ENCODE measurements around the gene FNBP1L.

The FNBP1L gene

GRCh38 chr1:93446837-93447451, 974 bp upstream of the FNBP1L start:
- Histone ChIP-seq H3K27ac (no peak overlapping the region), H3K9me3 (ENCODE audit: severe bottlenecking) (no peaks in the 10 kb centered on the region), H3K36me3 (peaks cover 8% of the 10 kb centered on the region), H3K27me3 (ENCODE audit: insufficient read depth, low read depth, severe bottlenecking) (no peaks in the 10 kb centered on the region), H3K4me3 (ENCODE audit: low read depth, low read length) (peak overlapping the region; percentile 90)
- no peak for DNase-seq
- TF ChIP-seq CTCF (IDR thresholded peaks at IDR 0.05; ENCODE audit: low read depth, low read length) = no peak

DNA sequence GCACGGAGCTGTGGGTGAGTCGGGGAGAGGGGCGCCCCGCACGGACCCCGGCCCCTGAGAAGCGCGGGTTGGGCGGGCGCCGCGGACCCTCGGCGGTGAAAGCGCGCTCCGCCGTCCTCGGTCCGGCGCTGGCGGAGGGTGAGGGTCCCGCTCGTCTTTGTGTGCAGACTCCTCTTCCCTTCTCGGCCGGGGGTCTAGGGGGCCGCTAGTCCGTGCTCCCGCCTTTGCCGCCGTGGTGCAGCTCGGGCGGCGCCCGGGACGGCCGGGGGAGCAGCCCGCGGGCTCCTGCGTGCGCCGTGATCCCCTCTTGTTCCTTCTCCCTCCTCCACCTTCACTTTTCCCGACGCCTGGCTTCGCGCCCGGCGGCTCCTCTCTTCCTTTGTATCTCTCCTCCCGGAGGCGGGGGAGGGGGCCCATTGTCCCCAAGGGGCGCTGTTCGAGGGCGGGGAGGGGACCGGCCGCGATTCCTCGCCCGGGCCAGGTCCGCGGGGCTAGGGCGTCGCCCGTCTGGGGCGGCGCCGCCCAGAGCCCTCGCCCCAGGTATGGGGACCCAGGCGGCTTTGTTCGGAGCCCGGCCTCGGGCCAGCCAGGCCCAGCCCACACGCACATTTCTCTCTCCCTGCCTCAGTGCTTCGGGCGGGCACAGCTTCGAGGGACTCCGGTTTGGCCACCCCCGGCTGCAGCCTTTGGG, 519 bp downstream of the FNBP1L start:
- peak; percentile 69 for DNase-seq
- peak overlapping the region; percentile 96 for H3K27ac ChIP-seq
- H3K4me3 ChIP-seq (ENCODE audit: low read depth, low read length) = peak overlapping the region; percentile 90

GRCh38 chr1:93448983-93449804, 1.3 kb downstream of the FNBP1L start:
- Histone ChIP-seq H3K36me3 (peaks cover 8% of the 10 kb centered on the region), H3K9me3 (ENCODE audit: severe bottlenecking) (no peaks in the 10 kb centered on the region), H3K4me3 (ENCODE audit: low read depth, low read length) (peak overlapping the region; percentile 90), H3K27ac (peak overlapping the region; percentile 96), H3K27me3 (ENCODE audit: insufficient read depth, low read depth, severe bottlenecking) (no peaks in the 10 kb centered on the region)
- DNase-seq = peak; percentile 64
- peak; percentile 54; the same call in 1 of the 2 replicates for TF ChIP-seq CTCF (IDR thresholded peaks at IDR 0.05; ENCODE audit: low read depth, low read length)

More for the DNA sequence above, 519 bp downstream of the FNBP1L start:
- Histone ChIP-seq H3K36me3 (peaks cover 8% of the 10 kb centered on the region), H3K9me3 (ENCODE audit: severe bottlenecking) (no peaks in the 10 kb centered on the region), H3K27me3 (ENCODE audit: insufficient read depth, low read depth, severe bottlenecking) (no peaks in the 10 kb centered on the region)
- 0 out of 2 replicates have a peak, but pooled peaks have one; percentile 9 for TF ChIP-seq CTCF (IDR thresholded peaks at IDR 0.05; ENCODE audit: low read depth, low read length)

DNA sequence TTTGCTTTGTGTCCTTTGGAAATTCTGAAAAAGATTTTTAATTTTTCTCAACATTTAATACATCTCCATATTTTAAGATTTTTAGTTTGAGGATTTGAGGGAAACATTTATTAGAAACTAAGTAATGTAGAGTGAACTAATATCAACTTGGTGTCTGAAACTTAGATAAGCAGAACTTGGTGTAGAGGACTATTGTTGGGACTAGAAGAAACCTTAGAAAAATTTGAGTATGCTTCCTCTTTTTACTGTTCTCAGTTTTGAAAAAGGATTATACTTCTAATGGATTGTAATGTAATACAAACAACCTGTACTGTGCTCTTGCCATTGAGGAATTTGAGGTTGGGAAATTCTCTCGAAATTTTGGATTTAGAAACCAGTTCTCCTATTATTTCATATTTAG, 2.4 kb downstream of the FNBP1L start:
- no peak overlapping the region for H3K4me3 ChIP-seq (ENCODE audit: low read depth, low read length)
- peaks cover 8% of the 10 kb centered on the region for H3K36me3 ChIP-seq
- no peaks in the 10 kb centered on the region for H3K27me3 ChIP-seq (ENCODE audit: insufficient read depth, low read depth, severe bottlenecking)
- no peak overlapping the region for H3K27ac ChIP-seq
- no peak for DNase-seq
- no peaks in the 10 kb centered on the region for H3K9me3 ChIP-seq (ENCODE audit: severe bottlenecking)
- TF ChIP-seq CTCF (IDR thresholded peaks at IDR 0.05; ENCODE audit: low read depth, low read length) = no peak

DNA sequence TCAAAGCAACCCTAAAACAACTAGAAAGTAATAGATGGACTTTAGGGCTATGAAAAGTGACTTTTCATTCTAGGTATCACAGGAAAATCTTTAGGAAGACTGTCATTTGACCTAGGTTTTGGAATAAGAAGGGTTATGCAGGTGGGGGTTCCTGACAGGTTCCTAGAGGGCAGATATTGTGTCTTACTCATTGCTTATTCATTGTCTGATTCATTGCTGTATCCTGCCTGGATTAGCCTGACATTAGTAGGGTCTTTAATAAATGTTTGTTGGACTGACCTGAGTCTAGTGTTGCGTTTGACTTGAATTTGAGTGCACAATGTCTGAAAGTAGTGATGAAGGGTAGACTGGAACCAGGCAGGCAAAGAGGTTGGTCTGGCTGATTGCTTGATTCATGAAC, 6.0 kb downstream of the FNBP1L start:
- H3K9me3 ChIP-seq (ENCODE audit: severe bottlenecking) = no peaks in the 10 kb centered on the region
- H3K27me3 ChIP-seq (ENCODE audit: insufficient read depth, low read depth, severe bottlenecking) = no peaks in the 10 kb centered on the region
- no peak for TF ChIP-seq CTCF (IDR thresholded peaks at IDR 0.05; ENCODE audit: low read depth, low read length)

More for the DNA sequence above, 6.0 kb downstream of the FNBP1L start:
- H3K36me3 ChIP-seq = peaks cover 15% of the 10 kb centered on the region
- H3K27ac ChIP-seq = no peak overlapping the region
- H3K4me3 ChIP-seq (ENCODE audit: low read depth, low read length) = no peak overlapping the region
- no peak for DNase-seq
